Right renal cortex interstitium (tissue), 3 donors: ENCODE data around the gene CD200R1L. TPM values are rescaled to one million over a fixed set of nuclear protein-coding genes. Genes with fewer than 3 reads are reported as not detected.

Experiments
- DNase-seq, 3 donors: peaks; one replicate each; pipeline ENCODE4 v3.0.0-alpha.2; 2013; ENCODE audit warnings: low read depth in 3 of 3, low spot score in 2 of 3
- polyA plus RNA-seq, 3 donors: library from polyadenylated mRNA; unstranded; fragments of 120-200 nt; gene quantifications; one replicate each; pipeline ENCODE4 v1.2.1, GENCODE V29; 2013; ENCODE audit not compliant: insufficient read length in 3 of 3

The CD200R1L gene
- polyA plus RNA-seq, 3 donors: not detected

GRCh38 chr3:112770032-112770626, 76.5 kb downstream of the CD200R1L start:
- DNase-seq: no peak

- no peak for DNase-seq
Observed at GRCh38 chr3:112769286-112769978, 77.2 kb downstream of the CD200R1L start.

- DNase-seq: no peak
Observed at GRCh38 chr3:112767777-112768176, 78.9 kb downstream of the CD200R1L start.

- DNase-seq: no peak
Observed at GRCh38 chr3:112767177-112767576, 79.5 kb downstream of the CD200R1L start.

Other genes with a start within 250 kb of the CD200R1L start
- 100 to 1,000 TPM in 2 of 3 donors, 10 to 100 TPM in 1; 89.1 to 129 (median 110) TPM for gene CCDC80, start 205.7 kb downstream of the CD200R1L start, polyA plus RNA-seq
- gene CD200R1, start 128.2 kb upstream of the CD200R1L start, polyA plus RNA-seq: 1 to 10 TPM in 2 of 3 donors, under 1 TPM in 1; 0.90 to 1.3 (median 1.2) TPM
- gene GTPBP8, start 144.1 kb upstream of the CD200R1L start, polyA plus RNA-seq: 10 to 100 TPM; 20.3 to 25.7 (median 24.6) TPM